GM21381 (cell line): ENCODE results near the gene TYW3.
A peak's percentile ranks its signal among the peaks of the same experiment; 100 is the strongest.

ENCODE experiments used
- ATAC-seq: cut with Tn5 transposase; IDR thresholded peaks from one replicate; pipeline ENCODE4 v1.9.1; 2021; ENCODE audit warnings: mild to moderate bottlenecking, moderate library complexity; ENCODE audit not compliant: unreplicated experiment

The TYW3 gene

GRCh38 chr1:74732960-74733603 is at the start of gene TYW3, which contains the start of gene CRYZ:
TYW3 (plus strand) TSS chr1:74733152; CDS start chr1:74733245, 93 bp downstream.
CRYZ (minus strand) TSS chr1:74733050; CDS start chr1:74724821, 8,229 bp downstream.
- peak; percentile 73 for ATAC-seq

GRCh38 chr1:74683656-74684055 is 49.3 kb upstream of the TYW3 start:
- ATAC-seq = no peak

- ATAC-seq = no peak
Measured at GRCh38 chr1:74684301-74684700, 48.7 kb upstream of the TYW3 start.

GRCh38 chr1:74686928-74687327 is 46.0 kb upstream of the TYW3 start:
- ATAC-seq = no peak

GRCh38 chr1:74689621-74690363 is 43.2 kb upstream of the TYW3 start:
- peak; percentile 58 for ATAC-seq

GRCh38 chr1:74690364-74690696 is 42.6 kb upstream of the TYW3 start:
- ATAC-seq = no peak

- ATAC-seq = no peak
Measured at GRCh38 chr1:74690909-74691308, 42.0 kb upstream of the TYW3 start.

- ATAC-seq = no peak
Measured at GRCh38 chr1:74693473-74693872, 39.5 kb upstream of the TYW3 start.

- ATAC-seq = no peak
Measured at GRCh38 chr1:74697832-74698231, 35.1 kb upstream of the TYW3 start.

- ATAC-seq = peak; percentile 44
Measured at GRCh38 chr1:74699331-74699730, 33.6 kb upstream of the TYW3 start.

- no peak for ATAC-seq
Measured at GRCh38 chr1:74703386-74704182, 29.4 kb upstream of the TYW3 start.

- ATAC-seq = no peak
Measured at GRCh38 chr1:74712881-74713280, 20.1 kb upstream of the TYW3 start.

- ATAC-seq = no peak
Measured at GRCh38 chr1:74713849-74714248, 19.1 kb upstream of the TYW3 start.

GRCh38 chr1:74714429-74715235 is 18.3 kb upstream of the TYW3 start:
- ATAC-seq = peak; percentile 59

GRCh38 chr1:74715236-74715502 is 17.8 kb upstream of the TYW3 start:
- ATAC-seq = no peak

GRCh38 chr1:74715806-74716205 is 17.1 kb upstream of the TYW3 start:
- no peak for ATAC-seq

GRCh38 chr1:74716822-74717221 is 16.1 kb upstream of the TYW3 start:
- no peak for ATAC-seq

- no peak for ATAC-seq
Measured at GRCh38 chr1:74717626-74718025, 15.3 kb upstream of the TYW3 start.

- ATAC-seq = no peak
Measured at GRCh38 chr1:74726063-74726462, 6.9 kb upstream of the TYW3 start.

GRCh38 chr1:74728736-74729135 is 4.2 kb upstream of the TYW3 start:
- no peak for ATAC-seq
